AG04449 (cell line): ENCODE measurements around the gene ZNF564.
"Not testable (repeated sequence)": the region's sequence is repeated elsewhere in the genome, so short reads cannot be mapped to it uniquely, and the experiment has no call there.

Experiments
- CTCF ChIA-PET: fragments of 350-600 bp; formaldehyde crosslinking; extraction: SDS; loops from one replicate; lab custom pipeline; 2021; ENCODE audit warnings: antibody characterized with exemption; lab: Yijun Ruan, JAX
- POLR2A ChIA-PET: fragments of 400-600, 350-600 bp; formaldehyde crosslinking; extraction: SDS; loops from one replicate; lab custom pipeline; 2020; ENCODE audit warnings: antibody characterized with exemption, inconsistent platforms; lab: Yijun Ruan, JAX
- DNase-seq: peaks from one replicate; pipeline ENCODE4 v3.0.0-alpha.2; 2010; ENCODE audit warnings: low read depth, low spot score
- H3K4me3 ChIP-seq: 2 replicates; pipeline ENCODE4 v1.5.1; 2011; ENCODE audit warnings: low read depth, mild to moderate bottlenecking, control low read depth, low read length
- TF ChIP-seq, protein P1 (sequence below): IDR thresholded peaks from one replicate; pipeline ENCODE4 v1.5.1; 2011; ENCODE audit warnings: mild to moderate bottlenecking, moderate library complexity, low read length, control low read depth, inconsistent platforms; ENCODE audit not compliant: insufficient read depth; ENCODE audit errors: missing control alignments

Gene ZNF564

DNA sequence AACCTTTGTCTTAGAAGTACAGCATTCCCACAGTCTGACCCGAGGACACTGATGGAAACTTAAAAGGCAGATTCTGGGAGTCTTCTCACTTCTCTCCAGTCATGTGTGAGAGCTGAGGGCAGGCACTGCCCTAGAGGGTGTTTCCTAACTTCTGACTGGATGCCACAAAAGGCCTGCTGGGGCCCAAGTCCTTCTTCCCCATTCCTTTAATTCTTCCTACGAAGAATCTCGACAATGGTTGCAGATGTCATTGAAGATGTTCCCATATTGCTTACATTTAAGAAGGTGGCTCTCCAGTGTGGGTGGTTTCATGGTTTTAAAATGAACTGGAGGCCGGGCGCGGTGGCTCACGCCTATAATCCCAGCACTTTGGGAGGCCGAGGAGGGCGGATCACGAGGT lies 27.4 kb upstream of the ZNF564 start:
- TF ChIP-seq, protein P1, sequence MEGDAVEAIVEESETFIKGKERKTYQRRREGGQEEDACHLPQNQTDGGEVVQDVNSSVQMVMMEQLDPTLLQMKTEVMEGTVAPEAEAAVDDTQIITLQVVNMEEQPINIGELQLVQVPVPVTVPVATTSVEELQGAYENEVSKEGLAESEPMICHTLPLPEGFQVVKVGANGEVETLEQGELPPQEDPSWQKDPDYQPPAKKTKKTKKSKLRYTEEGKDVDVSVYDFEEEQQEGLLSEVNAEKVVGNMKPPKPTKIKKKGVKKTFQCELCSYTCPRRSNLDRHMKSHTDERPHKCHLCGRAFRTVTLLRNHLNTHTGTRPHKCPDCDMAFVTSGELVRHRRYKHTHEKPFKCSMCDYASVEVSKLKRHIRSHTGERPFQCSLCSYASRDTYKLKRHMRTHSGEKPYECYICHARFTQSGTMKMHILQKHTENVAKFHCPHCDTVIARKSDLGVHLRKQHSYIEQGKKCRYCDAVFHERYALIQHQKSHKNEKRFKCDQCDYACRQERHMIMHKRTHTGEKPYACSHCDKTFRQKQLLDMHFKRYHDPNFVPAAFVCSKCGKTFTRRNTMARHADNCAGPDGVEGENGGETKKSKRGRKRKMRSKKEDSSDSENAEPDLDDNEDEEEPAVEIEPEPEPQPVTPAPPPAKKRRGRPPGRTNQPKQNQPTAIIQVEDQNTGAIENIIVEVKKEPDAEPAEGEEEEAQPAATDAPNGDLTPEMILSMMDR: no peak
- POLR2A ChIA-PET: no interaction called here
- DNase-seq: no peak
- no peak overlapping the region for H3K4me3 ChIP-seq
- CTCF ChIA-PET: no interaction called here

DNA sequence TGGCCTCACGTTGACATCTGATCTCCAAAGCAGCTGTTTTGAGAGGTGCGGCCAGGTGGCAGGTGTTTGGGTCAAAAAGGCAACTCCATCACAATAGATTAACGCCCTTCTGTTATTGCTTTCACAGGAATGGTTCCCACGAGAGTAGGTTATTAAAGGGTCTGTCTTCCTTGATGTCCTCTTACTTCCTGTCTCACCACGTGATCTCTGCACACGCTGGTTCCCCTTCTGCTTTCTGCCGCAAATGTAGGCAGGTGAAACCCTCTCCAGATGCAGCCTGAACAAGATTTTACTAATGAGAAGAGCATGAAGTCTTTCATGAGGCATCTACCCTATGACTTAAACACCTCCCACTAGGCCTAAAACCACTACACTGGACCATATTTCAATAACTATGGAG lies 22.8 kb upstream of the ZNF564 start:
- ChIA-PET CTCF (interaction anchor here (1.1 to 3.5 kb wide), 2 partner anchors 10 to 95 kb away, joined by 3 to 21 read pairs; a partner anchor contains a TSS), POLR2A (no interaction called here)
- H3K4me3 ChIP-seq: no peak overlapping the region
- TF ChIP-seq, protein P1: no peak
- no peak for DNase-seq

DNA sequence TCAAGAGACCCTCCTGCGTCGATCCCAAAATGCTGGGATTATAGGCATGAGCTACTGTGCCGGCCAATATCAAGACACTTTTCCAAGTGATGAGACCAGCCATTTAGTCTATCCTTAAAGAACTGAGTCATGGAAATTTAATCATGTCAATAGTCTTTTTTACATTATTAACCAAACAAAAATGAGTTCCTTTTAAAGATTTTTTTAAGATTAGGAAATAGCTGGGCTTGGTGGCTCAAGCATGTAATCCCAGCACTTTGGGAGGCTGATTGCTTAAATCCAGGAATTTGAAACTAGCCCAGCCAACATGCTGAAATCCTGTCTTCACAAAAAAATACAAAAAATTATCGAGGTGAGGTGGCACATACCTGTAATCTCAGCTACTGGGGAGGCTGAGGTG lies 16.7 kb upstream of the ZNF564 start:
- TF ChIP-seq, protein P1: no peak
- CTCF ChIA-PET: interaction anchor here (0.7 to 13.7 kb wide), 5 partner anchors 9 to 280 kb away, joined by 3 to 224 read pairs (median 3); partner anchors contain the start of genes ZNF490 and ZNF791

DNA sequence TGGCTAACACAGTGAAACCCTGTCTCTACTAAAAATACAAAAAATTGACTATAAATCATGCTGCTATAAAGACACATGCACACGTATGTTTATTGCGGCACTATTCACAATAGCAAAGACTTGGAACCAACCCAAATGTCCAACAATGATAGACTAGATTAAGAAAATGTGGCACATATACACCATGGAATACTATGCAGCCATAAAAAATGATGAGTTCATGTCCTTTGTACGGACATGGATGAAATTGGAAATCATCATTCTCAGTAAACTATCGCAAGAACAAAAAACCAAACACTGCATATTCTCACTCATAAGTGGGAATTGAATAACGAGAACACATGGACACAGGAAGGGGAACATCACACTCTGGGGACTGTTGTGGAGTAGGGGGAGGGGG lies 15.1 kb upstream of the ZNF564 start:
- not testable (repeated sequence) for H3K4me3 ChIP-seq

More for the DNA sequence above, 16.7 kb upstream of the ZNF564 start:
- POLR2A ChIA-PET: no interaction called here
- no peak overlapping the region for H3K4me3 ChIP-seq
- DNase-seq: no peak

DNA sequence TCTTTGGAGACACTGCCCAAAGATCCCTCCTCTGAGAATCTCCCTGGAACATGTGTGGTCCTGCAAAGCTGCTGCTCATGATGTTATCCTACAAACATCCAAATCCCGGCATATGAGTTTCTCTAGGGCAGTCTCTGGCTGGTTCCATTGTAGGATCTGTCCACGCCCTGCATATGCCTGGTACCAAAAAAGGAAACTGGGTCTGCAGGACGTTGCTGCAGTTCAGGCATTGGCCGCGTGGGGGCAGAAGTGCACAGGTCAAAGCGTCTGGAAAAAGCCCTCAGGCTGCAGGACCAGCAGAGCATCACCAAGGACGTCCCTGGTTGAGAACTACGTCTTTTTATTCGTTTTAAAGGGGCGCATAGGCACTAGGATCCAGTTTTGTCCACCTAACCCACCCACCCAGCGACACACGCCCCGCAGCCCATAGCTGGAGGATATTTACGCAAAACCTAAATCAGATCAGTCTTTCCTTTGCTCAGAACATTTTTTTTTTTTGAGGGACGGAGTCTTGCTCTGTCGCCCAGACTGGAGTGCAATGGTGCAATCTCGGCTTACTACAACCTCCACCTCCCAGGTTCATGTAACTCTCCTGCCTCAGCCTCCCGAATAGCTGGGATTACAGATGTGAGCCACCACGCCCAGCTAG lies 12.9 kb upstream of the ZNF564 start:
- TF ChIP-seq, protein P1: peak; percentile 97
- DNase-seq: peak; percentile 76
- CTCF ChIA-PET: interaction anchor here (0.6 to 13.7 kb wide), 27 partner anchors 9 to 504 kb away, joined by 3 to 224 read pairs (median 5); partner anchors contain the start of genes MAN2B1, WDR83, ZNF490 and ZNF564
- no peak overlapping the region for H3K4me3 ChIP-seq
- POLR2A ChIA-PET: interaction anchor here (1.2 kb wide), 1 partner anchor 105 kb away, joined by 4 read pairs; a partner anchor contains a TSS

More for the DNA sequence above, 15.1 kb upstream of the ZNF564 start:
- ChIA-PET POLR2A (interaction anchor here (0.6 kb wide), 1 partner anchor 103 kb away, joined by 5 read pairs; a partner anchor contains a TSS), CTCF (interaction anchor here (13.7 kb wide), 1 partner anchor 109 kb away, joined by 224 read pairs; no protein-coding TSS in a partner anchor)
- DNase-seq: not testable (repeated sequence)

DNA sequence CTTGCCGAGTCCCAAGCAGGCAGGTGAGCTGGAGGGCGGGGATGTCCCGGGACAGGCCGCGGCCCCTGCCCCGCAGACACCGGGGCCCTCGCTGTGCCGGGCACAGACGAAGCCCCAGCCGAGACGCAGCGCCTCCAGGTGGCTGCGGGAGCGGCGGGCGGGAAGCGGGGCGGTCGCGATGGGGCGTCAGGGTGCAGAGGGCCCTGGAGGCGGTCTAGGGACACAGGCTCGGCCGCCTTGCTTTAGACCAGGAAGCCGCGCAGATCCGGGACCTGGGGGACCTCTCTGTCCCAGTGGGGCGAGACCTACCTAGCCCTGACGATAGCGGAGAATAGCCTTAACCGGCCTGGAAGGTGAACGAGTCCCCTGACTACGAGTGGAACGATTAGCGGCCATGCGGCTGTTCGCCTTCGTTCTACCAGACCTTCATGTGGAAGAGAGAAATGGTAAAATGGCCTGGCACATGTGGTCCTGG lies 4.2 kb upstream of the ZNF564 start:
- POLR2A ChIA-PET: no interaction called here
- CTCF ChIA-PET: no interaction called here
- DNase-seq: no peak
- TF ChIP-seq, protein P1: no peak
- no peak overlapping the region for H3K4me3 ChIP-seq
